HG02610 (cell line): ENCODE data around the gene DESI2.
"Not testable (repeated sequence)": the region's sequence is repeated elsewhere in the genome, so short reads cannot be mapped to it uniquely, and the experiment has no call there.

Experiments used
- ATAC-seq: cut with Tn5 transposase; IDR thresholded peaks from one replicate; pipeline ENCODE4 v1.9.1; 2021; ENCODE audit warnings: mild to moderate bottlenecking, moderate library complexity; ENCODE audit not compliant: unreplicated experiment

DESI2 gene

DNA sequence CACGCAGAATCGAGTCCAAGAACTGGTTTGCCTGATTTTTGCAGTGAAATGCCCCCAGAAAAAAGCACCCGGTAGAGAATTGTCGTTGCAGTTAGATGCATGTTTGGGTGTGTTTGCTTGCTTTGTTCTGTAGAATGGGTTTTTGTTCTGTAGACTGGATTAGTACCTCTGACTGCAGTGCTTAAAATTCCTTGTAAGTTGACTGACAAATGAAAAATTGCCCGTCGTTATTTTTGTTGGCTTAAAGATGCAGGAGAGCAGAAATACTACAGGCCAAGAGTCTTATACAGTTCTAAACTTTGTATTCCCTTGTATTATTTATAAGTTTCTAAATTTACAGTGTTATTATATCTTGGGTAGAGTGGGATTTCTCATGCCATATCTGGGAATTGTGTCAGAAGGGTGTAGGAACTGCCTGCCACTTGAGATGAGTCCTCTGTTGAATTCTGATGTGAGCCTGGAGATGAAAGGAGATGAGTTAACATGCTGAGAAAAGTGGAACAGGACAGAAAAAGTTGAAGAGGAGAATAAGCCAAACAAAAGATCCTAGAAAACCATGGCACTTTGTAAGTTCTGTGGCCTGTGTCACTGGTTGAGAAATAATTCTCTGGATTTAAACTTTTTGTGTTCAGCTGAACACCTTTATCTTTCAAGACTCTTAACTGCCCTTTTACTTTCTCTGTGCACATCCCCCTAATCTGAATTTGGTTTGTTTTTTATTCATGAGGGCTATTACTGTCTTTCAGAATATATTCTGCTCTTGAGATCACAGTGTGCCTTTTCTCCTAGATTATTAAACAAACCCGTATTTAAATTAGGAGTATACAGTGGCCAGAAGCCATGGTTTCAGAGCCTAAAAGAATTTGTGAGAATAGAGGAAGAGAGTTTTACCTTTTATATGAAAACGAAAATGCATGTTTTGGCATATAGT lies 1.4 kb downstream of the DESI2 start:
- no peak for ATAC-seq

DNA sequence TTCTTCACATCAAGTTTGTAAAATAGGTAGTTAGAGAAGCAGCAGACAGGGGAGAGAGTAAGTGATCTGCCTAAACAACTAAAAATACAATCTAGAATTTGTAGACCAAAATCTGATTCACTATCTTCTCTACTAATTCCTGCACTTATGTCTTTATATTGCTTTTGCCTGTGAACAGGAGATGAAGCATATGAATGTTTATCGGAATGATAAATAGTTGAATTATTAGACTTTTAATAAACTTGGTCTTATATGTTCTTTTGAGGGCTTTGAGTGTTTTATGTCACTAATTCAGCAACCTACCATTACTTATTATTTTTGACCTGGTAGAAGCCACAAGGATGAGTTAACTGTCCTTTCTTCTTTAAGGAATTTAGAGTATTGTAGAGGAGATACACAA lies 2.3 kb downstream of the DESI2 start:
- ATAC-seq, result no peak

DNA sequence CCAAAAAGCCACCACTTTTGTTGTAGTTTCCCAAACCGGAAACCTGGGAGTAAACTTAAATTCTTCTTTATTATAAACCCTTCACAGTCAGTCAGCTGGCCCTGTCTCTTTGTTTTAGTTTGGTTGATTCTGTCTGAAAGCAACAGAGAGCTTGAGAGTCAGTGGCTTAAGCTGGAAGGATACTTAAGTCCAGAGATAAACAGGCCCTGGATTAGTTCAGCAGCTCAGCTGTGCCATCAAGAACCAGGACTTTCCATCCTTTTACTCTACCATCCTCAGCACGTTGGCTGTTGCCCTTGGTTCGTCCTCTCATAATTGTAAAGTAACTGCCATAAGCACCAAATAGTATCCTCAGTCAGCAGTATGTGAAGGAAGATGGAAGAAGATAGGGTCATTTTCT lies 4.5 kb downstream of the DESI2 start:
- no peak for ATAC-seq

DNA sequence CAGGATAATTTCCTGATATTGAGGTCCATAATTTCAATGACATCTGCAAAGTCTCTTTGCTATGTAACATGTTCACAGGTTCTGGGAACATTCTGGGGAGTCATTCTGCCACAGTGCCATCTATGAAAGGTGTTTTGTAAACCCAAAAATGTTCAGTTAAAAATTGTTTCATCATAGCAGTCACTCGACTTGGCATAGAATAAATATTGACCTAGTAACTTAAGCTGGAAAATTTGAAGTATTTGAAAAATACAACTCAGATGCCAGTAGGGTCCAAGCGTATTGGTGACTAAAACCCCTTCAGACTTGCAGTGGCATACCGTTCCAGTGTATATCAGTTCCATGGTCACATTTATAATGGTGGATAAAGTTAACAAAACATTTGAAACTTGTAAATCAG lies 6.8 kb downstream of the DESI2 start:
- no peak for ATAC-seq

DNA sequence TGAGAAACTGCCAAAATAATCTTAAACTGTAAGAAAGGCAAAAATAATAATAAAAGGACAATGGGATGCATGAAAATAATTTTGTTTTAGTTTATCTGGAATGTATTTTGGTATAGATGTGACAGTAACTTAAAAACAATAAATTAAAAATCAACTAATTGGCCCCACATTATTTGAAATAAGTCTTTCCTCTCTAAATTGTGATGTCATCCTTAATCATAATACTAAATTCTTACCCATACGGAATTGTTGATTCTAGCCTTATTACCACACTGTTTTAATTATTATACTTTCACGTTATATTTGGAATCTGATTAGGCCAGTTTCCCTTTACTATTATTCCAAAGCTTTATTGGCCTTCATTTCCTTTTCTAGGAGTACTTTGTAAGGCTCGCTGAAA lies 7.7 kb downstream of the DESI2 start:
- ATAC-seq, result no peak

DNA sequence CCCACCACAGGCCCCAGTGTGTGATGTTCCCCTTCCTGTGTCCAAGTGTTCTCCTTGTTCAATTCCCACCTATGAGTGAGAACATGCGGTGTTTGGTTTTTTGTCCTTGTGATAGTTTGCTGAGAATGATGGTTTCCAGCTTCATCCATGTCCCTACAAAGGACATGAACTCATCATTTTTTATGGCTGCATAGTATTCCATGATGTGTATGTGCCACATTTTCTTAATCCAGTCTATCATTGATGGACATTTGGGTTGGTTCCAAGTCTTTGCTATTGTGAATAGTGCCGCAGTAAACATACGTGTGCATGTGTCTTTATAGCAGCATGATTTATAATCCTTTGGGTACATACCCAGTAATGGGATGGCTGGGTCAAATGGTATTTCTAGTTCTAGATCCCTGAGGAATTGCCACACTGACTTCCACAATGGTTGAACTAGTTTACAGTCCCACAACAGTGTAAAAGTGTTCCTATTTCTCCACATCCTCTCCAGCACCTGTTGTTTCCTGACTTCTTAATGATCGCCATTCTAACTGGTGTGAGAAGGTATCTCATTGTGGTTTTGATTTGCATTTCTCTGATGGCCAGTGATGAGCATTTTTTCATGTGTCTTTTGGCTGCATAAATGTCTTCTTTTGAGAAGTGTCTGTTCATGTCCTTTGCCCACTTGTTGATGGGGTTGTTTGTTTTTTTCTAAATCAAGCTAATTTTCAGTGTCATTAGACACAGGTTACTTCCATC lies 8.8 kb downstream of the DESI2 start:
- ATAC-seq, result not testable (repeated sequence)

DNA sequence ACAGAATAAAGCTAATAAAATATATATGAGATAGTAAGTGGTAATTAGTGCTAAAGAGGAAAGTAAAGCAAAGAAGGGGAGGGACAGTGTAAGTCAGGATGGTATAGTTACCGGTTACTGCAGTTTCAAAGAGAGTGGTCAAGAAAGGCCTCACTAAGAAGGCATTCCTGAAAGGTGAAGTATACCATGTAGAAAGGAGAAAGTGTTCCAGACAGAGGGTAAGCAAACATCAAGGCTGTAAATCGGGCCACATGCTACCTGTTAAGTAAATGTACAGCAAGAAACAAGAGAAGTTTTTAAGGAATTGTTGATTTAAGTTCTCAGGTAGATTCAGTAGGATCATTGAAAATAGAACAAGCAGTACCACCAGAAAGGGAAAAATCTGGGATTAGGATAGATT lies 9.7 kb downstream of the DESI2 start:
- ATAC-seq, result no peak

DNA sequence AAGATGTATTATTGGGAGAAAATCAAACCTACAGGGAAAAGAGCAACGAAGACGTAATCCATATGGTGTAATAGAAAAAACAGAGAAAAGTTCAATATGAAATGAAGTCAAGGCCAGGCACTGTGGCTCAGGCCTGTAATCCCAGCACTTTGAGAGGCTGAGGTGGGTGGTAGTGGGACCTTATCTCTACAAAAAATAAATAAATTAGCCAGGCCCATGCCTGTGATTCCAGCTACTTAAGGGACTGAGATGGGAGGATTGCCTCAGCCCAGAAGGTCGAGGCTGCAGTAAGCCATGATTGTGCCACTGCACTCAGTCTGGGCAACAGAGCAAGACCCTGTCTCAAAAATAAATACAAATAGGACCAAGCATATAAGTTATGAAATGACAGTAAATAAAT lies 11.4 kb downstream of the DESI2 start:
- ATAC-seq, result no peak

DNA sequence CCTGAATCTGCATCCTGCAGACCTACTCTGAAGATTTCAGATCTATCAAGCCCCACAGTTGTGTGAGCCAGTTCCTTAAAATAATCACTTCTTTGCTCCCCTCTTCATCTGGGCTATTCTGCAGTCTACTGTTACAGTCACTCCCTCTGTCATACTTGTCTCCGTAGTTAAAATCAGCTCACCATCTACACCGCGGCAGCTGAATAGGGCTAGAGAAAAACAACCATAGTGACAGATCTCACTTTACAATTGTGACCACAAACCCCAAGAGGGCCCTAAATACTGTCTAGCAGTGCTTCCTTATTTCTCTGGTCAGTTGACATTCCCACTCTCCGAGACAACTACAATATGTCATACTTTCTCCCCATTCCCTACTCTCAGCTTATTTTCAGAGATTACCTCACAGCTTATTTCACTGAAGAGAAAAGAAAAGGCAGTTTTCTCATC lies 12.9 kb downstream of the DESI2 start:
- peak; percentile 95 for ATAC-seq

DNA sequence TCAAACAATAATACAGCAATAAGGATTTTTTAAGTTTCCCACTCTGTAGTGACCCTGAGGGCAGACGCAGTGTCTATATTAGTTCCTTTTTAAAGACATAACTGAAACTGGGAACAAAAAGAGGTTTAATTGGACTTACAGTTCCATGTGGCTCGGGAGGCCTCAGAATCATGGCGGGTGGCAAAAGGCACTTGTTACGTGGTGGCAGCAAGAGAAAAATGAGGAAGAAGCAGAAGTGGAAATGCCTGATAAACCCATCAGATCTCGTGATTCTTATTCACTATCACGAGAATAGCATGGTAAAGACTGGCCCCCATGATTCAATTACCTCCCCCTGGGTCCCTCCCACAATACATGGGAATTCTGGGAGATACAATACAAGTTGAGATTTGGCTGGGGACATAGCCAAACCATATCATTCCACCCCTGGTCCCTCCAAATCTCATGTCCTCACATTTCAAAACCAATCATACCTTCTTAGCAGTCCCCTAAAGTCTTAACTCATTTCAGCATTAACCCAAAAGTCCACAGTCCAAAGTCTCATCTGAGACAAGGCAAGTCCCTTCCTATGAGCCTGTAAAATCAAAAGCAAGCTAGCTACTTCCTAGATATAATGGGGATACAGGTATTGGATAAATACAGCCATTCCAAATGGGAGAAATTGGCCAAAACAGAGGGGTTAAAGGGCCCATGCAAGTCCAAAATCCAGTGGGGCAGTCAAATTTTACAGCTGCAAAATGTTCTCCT lies 13.9 kb downstream of the DESI2 start:
- not testable (repeated sequence) for ATAC-seq

DNA sequence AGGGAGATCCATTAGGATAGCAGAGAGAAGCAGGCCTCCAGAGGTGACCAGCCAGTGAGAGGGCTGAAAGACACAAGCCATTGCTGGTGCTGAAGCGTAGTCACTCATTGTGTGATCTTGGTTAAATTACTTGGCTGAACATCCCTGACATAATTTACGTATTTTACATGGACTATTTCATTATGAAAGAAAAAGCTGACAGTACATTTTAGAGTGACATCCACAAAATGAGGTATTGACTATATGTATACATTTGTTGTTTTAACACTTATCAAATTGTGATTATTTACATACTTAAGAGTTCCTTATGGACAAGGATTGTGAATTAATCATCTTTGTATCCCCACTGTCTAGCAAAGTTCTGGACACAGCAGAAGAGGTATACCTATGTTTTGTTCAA lies 14.9 kb downstream of the DESI2 start:
- ATAC-seq, result no peak

DNA sequence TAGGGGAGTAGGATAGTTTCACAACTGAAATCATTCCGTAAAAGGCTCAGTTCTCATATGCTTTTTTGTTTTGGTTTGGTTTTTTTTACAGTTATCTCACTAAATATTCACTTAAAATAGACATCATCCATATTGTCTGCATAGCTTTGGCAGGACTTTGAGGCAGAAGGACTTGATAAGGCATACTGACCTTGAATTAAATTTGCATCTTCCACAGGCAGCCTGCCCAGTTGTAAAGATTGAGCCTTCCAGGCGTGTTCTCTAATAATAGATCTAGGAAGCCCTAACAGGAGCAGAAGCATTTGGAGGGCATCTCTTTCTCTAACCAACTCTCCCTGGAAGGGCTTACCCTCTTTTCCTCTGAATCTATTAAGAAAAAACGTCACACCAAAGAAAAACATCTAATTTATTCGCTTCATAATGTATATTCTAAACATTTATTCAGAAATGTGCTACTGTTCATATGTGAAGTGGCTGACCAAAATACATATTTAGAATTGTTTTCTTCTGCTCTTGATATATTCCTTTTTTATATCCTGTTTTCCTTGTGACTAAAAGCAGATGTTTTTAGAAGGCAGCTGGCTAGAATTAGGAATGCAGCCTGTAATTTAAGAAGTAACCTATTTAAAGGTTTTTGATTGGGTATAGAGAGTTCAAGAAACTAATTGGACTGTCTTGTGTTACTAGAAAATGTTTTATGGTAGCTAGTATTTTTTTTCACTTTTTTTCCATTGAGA lies 20.2 kb downstream of the DESI2 start:
- no peak for ATAC-seq

DNA sequence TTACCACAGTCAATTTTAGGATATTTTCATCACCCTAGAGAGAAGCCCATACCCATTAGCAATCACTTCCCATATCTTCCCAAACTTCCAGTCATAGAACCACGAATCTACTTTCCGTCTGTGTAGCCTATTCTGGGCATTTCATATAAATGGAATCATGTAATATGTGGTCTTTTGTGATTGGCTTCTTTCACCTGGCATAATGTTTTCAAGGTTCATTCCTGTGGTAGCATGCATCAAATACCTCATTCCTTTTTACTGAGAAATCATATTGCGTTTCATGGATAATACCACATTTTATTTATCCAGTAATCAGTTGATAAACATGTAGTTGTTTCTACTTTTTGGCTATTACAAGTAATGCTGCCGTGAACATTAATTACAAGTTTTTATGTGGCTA lies 21.5 kb downstream of the DESI2 start:
- no peak for ATAC-seq

DNA sequence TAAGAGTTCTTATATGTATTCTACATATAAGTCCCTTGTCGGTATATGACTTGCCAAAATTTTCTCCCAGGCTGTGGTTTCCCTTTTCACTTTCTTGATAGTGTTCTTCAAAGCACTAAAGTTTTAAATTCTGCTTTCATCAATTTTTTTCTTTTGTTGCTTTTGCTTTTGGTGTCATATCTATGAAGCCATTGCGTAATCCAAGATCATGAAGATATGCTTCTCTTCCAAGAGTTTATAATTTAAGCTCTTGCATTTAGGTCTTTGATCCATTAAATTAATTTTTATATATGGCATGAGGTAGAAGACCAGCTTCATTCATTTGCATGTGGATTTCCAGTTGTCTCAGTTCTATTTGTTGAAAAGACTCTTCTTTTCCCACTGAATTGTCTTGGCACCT lies 22.2 kb downstream of the DESI2 start:
- ATAC-seq, result no peak

DNA sequence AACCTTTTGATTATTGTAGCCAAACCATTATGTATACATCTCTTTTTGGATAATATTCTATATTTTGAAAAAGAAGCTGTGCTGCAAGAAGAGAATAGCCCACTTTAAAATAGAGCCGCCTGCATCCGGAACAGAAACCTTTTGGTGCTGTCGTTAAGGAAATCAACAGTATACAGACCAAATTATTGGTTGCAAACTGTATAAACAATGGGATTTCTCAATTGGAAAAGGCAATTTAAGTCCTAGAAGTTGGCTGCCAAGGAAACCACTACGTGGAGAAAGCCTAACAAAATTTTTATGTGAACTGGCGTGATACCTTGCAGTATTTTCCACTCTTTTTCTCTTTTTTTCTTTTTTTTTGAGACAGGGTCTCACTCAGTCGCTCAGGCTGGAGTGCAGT lies 25.8 kb downstream of the DESI2 start:
- ATAC-seq, result no peak

DNA sequence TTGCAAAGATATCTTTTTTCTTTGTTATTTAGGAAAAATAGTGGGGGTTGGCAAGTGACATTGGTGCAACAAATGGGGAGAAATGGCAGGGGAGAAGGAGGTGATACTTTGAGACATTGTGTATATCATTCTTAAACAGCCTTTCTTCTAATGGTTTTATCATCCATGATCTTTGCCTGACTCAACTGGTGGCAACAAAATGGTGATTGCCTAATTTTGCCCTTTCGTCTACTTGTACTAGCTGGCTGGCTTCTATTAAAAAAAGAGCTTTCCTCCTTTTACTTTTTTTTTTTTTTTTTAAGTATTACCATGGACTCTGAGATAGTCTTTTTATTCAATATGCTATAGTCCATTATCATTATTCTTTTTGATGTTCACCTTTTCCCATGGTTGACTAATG lies 27.7 kb downstream of the DESI2 start:
- no peak for ATAC-seq

DNA sequence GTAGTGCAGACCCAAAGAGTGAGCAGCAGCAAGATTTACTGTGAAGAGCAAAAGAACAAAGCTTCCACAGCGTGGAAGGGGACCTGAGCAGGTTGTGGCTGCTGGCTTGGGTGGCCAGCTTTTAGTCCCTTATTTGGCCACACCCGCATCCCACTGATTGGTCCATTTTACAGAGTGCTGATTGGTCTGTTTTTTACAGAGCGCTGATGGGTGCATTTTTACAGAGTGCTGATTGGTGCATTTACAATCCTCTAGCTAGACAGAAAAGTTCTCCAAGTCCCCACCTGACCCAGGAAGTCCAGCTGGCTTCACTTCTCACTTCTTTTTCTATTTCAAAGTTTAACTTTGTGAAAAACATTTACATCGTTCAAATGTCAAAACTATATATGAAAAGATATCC lies 29.2 kb downstream of the DESI2 start:
- not testable (repeated sequence) for ATAC-seq

DNA sequence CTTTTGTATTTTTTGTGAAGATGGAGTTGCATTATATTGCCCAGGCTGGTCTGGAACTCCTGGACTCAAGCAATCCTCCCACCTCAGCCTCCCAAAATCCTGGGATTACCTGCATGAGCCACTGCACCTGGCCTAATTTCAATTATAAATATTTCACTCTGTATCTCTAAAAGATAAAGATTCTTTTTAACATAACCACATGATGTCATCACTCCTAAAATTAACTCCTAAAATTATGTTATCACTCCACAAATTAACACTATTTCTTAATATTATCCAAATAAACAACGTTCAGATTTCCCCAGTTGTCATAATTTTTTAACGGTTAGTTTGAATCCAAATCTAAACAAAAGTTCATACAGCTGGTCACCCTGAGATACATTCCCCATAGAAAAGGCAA lies 43.0 kb downstream of the DESI2 start:
- ATAC-seq, result no peak

DNA sequence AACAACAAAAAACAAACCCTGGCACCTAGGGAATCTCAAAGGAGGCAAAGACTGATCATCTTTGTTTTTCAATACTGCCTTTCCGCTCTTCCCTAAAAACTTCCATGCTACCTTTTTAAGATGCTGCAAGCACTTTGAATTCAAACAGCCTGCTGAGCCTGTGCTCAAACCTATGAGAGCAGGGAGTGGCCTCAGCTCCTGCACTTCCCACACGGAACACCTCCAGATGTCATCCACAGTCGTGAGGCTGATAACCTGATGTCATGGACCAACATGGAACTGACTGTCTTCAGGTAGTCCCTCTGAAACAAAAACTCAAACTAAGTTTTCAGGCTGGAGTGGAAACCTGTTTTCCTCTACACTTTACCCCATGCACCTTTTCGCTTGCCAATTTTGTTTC lies 46.8 kb downstream of the DESI2 start:
- no peak for ATAC-seq

DNA sequence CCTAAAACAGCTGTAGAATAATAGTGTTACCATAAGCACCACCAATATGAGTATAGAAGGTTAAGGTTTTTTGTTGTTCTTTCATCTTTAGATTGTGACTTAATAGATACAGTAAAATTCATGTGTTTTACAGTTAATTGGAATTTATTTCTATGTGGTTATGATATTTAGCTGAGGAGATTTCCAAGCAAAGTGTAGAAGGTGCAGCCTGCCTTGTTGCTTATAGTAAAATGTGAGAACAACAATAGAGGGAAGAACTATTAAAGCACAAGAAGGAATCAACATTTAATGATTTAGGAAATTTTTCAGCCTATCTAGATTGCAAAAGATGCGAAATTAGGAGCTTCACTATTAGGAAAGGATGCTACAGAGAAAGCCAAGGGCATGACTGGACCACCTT lies 47.9 kb downstream of the DESI2 start:
- no peak for ATAC-seq

DNA sequence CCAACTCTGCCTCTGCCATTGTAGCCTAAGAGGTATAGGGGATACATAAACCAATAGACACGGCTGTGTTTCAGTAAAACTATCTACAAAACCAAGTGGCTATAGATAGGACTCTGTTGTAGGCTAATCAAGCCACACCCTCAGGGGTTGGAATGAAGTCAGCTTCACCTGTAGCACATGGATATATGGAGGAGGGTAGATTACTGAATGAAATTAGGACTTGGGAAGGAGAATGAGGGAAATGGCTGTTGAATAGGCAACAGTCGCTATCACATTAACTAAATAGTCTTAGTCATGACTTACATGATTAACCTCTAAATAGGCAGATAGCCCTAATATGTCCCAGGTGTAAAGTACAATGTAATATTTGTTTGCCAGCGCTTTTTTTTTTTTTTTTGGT lies 49.7 kb downstream of the DESI2 start:
- ATAC-seq, result no peak
